Uterus (tissue), 4 donors: ENCODE data around the gene FJX1. TPM values are rescaled to one million over a fixed set of nuclear protein-coding genes. Genes with fewer than 3 reads are reported as not detected.
"Not testable (repeated sequence)": the region's sequence is repeated elsewhere in the genome, so short reads cannot be mapped to it uniquely, and the experiment has no call there.

Source experiments
- DNase-seq, 2 donors: peaks; one replicate each; pipeline ENCODE4 v3.0.0-alpha.2; 2019 to 2020
- H3K27ac ChIP-seq, 2 donors: fragments of 200-600 bp; sonication (generic); 1 replicate in 1 of 2; 2 replicates in 1 of 2; pipeline ENCODE4 v1.5.1; 2016 to 2018
- H3K27me3 ChIP-seq, 2 donors: fragments of 200-600 bp; sonication (generic); one replicate each; pipeline ENCODE4 v1.5.1; 2018 to 2019; ENCODE audit warnings: control low read depth in 1 of 2
- H3K36me3 ChIP-seq, 2 donors: fragments of 200-600 bp; sonication (generic); one replicate each; pipeline ENCODE4 v1.5.1; 2019; ENCODE audit warnings: control low read depth in 1 of 2
- H3K4me1 ChIP-seq, 2 donors: fragments of 200-600 bp; sonication (generic); one replicate each; pipeline ENCODE4 v1.5.1; 2018 to 2019; ENCODE audit warnings: control low read depth in 1 of 2
- H3K4me3 ChIP-seq, 2 donors: fragments of 200-600 bp; sonication (generic); 1 replicate in 1 of 2; 2 replicates in 1 of 2; pipeline ENCODE4 v1.5.1; 2018 to 2019; ENCODE audit warnings: mild to moderate bottlenecking in 1 of 2
- H3K9me3 ChIP-seq, 2 donors: fragments of 200-600 bp; sonication (generic); one replicate each; pipeline ENCODE4 v1.5.1; 2019; ENCODE audit warnings: control low read depth in 1 of 2
- CTCF ChIP-seq, 4 experiments: fragments of 200-600 bp in 2 of 4; fragments of 450-650 bp in 2 of 4; sonication (generic) in 2 of 4; IDR thresholded peaks; one replicate each; pipeline ENCODE4 v1.5.1; 2016 to 2019; ENCODE audit warnings: antibody characterized with exemption in 4 of 4, mild to moderate bottlenecking in 2 of 4, moderate library complexity in 1 of 4
- POLR2A ChIP-seq, 2 donors: fragments of 450-650 bp; IDR thresholded peaks; one replicate each; pipeline ENCODE4 v1.6.1; 2016; ENCODE audit warnings: antibody characterized with exemption in 2 of 2, mild to moderate bottlenecking in 1 of 2, moderate library complexity in 1 of 2
- intact Hi-C: fragments of 100-400 bp; cut with DNase I; formaldehyde crosslinking; loops from one replicate; pipeline ENCODE4 v1.15.1; 2023; ENCODE audit warnings: low total_unique reads
- total RNA-seq, 4 donors: library from RNA; depleted of rRNA in 3 of 4; stranded (reverse); fragments of >200 nt in 3 of 4; gene quantifications; one replicate each; pipeline versions ENCODE4 v1.1.0 to v1.2.4, GENCODE V29; 2014 to 2023
- donor health status: DM: yes; HTN: yes; CAD: no.

Gene FJX1
- total RNA-seq, 4 donors from 2014 or later: 2.1 to 48.5 (median 5.6) TPM

- Histone ChIP-seq H3K9me3 (no peaks in the 10 kb centered on the region), H3K4me1 (no peaks in the 10 kb centered on the region), H3K4me3 (no peak overlapping the region), H3K36me3 (no peaks in the 10 kb centered on the region), H3K27ac (no peak overlapping the region), H3K27me3 (no peaks in the 10 kb centered on the region)
- no peak for DNase-seq
- TF ChIP-seq POLR2A (IDR thresholded peaks at IDR 0.05): no peak
- TF ChIP-seq CTCF (IDR thresholded peaks at IDR 0.05): no peak
- intact Hi-C loops: no loop called here
Observed at GRCh38 chr11:35650006-35650405, 31.7 kb downstream of the FJX1 start.

GRCh38 chr11:35650467-35650866 is 32.2 kb downstream of the FJX1 start:
- Histone ChIP-seq H3K9me3 (no peaks in the 10 kb centered on the region), H3K27me3 (no peaks in the 10 kb centered on the region), H3K4me3 (no peak overlapping the region), H3K36me3 (no peaks in the 10 kb centered on the region), H3K27ac (no peak overlapping the region), H3K4me1 (no peaks in the 10 kb centered on the region)
- TF ChIP-seq CTCF (IDR thresholded peaks at IDR 0.05): no peak
- no peak for TF ChIP-seq POLR2A (IDR thresholded peaks at IDR 0.05)
- intact Hi-C loops: no loop called here
- DNase-seq: no peak

- intact Hi-C loops: no loop called here
- H3K9me3 ChIP-seq: no peaks in the 10 kb centered on the region
- TF ChIP-seq CTCF (IDR thresholded peaks at IDR 0.05): no peak
- TF ChIP-seq POLR2A (IDR thresholded peaks at IDR 0.05): no peak
- H3K27ac ChIP-seq: no peak overlapping the region
- no peaks in the 10 kb centered on the region for H3K27me3 ChIP-seq
- no peak for DNase-seq
- no peaks in the 10 kb centered on the region for H3K4me1 ChIP-seq
- no peaks in the 10 kb centered on the region for H3K36me3 ChIP-seq
- H3K4me3 ChIP-seq: no peak overlapping the region
Observed at GRCh38 chr11:35651263-35651662, 33.0 kb downstream of the FJX1 start.

- H3K36me3 ChIP-seq, H3K4me1 ChIP-seq, H3K27ac ChIP-seq, H3K9me3 ChIP-seq, H3K27me3 ChIP-seq, intact Hi-C loops, DNase-seq, H3K4me3 ChIP-seq: not testable (repeated sequence)
Observed at GRCh38 chr11:35652786-35653185, 34.5 kb downstream of the FJX1 start.

GRCh38 chr11:35654711-35655110 is 36.5 kb downstream of the FJX1 start:
- intact Hi-C loops: no loop called here
- H3K27ac ChIP-seq: no peak overlapping the region
- H3K27me3 ChIP-seq: no peaks in the 10 kb centered on the region
- H3K9me3 ChIP-seq: no peaks in the 10 kb centered on the region
- H3K36me3 ChIP-seq: no peaks in the 10 kb centered on the region
- TF ChIP-seq CTCF (IDR thresholded peaks at IDR 0.05) (no peak), POLR2A (IDR thresholded peaks at IDR 0.05) (no peak)
- no peak overlapping the region for H3K4me3 ChIP-seq
- H3K4me1 ChIP-seq: no peaks in the 10 kb centered on the region
- DNase-seq: no peak

- DNase-seq: no peak
- H3K36me3 ChIP-seq: no peaks in the 10 kb centered on the region
- TF ChIP-seq CTCF (IDR thresholded peaks at IDR 0.05): no peak
- no peak for TF ChIP-seq POLR2A (IDR thresholded peaks at IDR 0.05)
- no peak overlapping the region for H3K4me3 ChIP-seq
- H3K4me1 ChIP-seq: no peaks in the 10 kb centered on the region
- intact Hi-C loops: no loop called here
- no peak overlapping the region for H3K27ac ChIP-seq
- no peaks in the 10 kb centered on the region for H3K27me3 ChIP-seq
- no peaks in the 10 kb centered on the region for H3K9me3 ChIP-seq
Observed at GRCh38 chr11:35655254-35655653, 37.0 kb downstream of the FJX1 start.
